NCI-H446 (cell line): ENCODE measurements around the gene EVPL.
A peak's percentile ranks its signal among the peaks of the same experiment; 100 is the strongest.

Experiments
- DNase-seq, 2 experiments: peaks; one replicate each; lab custom pipeline; 2025; lab: John Stamatoyannopoulos, UW

The EVPL gene

DNA sequence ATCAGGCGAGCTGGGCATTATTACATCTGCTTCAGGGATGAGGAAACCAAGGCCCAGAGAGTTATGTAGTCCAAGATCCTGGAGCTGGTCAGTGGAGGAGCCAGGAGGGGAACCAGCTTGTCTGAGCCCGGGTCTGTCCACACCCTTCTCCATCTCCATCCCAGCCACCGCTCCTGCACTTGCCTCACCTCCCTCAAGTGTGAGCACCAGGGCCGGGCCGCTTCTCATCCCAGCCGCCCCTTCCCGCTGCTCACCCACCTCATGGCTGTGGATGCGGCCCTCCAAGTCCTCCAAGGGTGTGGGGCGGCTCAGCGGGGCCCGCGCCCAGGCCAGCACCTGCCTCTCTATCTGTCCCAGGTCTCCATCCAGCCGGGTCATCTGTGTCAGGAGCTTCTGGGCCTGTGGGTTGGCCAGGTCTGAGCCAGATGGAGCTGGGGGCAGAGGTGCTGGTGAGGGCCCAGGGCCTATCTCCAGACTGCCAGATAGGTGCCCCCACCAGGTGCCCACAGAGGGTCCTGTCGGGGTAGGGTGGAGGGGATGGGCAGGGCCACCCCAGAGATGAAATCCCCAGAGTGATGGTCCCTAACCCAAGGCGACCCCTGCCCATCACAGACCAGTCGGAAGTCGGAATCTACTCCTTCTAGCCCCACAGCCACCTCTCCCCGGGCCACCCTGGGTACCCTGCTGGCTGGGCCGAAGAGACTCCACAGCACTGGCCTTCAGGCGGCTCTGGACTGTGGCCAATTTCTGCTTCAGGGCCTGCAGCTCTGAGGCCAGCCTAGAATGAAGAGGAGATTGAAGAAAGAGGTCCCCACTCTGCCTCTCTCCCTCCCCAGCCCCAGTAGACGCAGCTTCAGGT, 9.4 kb downstream of the EVPL start:
- no peak for DNase-seq

- no peak for DNase-seq
These were observed 12.2 kb downstream of the EVPL start for GRCh38 chr17:76014925-76015261.

DNA sequence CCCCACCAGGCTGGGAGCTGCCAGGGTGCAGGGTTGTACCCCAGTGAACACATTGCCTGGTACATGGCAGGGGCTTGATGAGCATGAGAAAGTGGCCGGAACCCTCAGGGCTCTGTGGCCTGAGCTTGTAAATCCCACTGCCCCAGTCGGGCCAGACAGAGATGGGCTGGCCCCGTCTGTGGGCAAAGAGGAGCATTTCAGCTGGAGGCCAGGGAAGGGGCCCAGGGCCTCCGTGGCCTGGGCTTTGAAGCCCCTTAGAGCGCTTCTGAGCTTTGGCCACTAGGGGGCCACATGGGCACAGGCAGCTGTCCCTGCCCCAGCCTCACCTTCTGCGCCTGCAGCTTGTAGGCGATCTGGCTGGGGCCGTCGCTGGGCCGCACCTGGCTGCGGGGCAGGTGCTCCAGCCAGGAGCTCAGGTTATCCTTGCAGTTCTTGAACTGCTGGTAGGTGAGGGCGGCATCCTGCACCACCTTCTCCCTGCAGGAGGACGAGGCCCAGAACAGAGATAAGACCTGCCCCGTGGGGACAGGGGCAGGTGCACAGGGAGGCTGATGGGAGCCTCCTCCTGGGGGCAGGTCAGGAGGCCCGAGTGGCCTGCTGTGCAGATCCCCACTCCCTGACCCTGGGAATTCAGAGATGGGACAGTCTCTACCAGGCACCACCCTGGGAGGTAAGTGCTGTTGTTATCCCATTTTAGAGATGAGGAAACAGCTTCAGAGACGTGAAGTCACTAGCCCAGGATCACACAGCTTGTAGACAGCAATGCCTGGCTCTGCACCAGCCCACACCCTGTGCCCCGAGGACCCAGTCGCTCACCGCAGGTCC, 12.8 kb downstream of the EVPL start:
- DNase-seq, result peak; percentile 53 to 86

DNA sequence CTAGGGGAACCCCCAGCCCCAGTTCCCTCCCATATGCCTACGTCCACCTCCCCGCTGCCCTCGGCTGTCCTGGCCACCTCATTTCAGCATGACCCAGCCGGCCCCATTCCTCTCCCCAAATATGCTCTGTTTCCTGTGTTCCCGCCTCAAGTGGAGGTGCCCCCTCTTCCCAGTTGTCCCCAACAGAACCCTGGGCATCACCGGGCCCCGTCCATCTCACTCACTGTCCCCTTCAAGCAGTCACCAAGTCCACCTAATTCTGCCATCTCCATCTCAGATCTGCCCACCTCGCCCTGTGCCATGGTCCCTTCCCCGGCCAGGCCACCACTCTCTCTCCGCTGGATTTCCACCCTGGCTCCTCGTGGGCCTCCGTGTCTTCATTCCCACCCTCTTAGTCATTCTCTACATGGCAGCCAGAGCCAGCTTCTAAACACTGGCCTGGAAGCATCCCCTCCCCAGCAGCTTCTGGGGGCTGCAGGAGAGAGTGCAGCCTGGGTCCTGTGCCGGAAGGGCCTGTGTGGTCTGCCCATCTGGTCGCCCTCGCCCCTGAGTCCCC, 13.7 kb downstream of the EVPL start:
- no peak for DNase-seq

- no peak for DNase-seq
These were observed 15.2 kb downstream of the EVPL start for GRCh38 chr17:76011951-76012350.

DNA sequence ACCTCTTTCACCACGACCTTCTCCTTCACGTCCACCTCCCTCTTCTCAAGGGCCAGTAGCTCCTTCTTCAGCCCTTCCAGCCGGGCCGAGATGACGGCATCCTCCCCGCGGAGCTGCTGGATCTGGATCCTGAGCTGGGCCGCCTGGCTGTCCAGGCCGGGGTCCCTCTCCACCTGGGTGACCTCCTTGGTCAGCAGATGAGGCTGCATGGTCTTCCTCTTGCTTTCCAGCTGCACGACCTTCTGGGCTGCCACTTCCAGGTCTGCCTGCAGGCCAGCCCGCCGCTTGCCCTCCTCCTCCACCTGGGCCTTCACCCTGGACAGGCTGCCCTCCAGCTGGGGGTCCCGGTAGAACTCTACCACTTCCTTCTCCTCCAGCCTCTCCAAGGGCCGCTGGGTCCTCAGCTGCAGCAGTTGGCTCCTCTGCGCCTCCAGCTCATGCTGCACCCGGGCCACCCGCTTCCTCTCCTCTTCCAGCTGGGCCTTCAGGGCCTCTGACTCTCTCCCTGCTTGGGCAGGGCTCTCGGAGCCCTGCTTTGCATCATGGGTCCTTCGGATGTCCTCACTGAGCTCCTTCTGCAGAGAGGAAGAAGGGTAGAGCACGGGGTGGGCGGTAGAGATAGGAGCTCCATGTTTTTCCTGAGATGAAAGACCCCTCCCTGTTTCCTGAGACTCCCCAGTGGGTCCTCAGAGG, 17.0 kb downstream of the EVPL start:
- no peak for DNase-seq

GRCh38 chr17:76009447-76009846, 17.7 kb downstream of the EVPL start:
- no peak for DNase-seq

GRCh38 chr17:76008630-76009425, 18.3 kb downstream of the EVPL start:
- no peak for DNase-seq

GRCh38 chr17:76008208-76008607, 18.9 kb downstream of the EVPL start:
- DNase-seq, result no peak

- DNase-seq, result no peak
These were observed 19.3 kb downstream of the EVPL start for GRCh38 chr17:76007850-76008165.

GRCh38 chr17:76007131-76007849, 19.8 kb downstream of the EVPL start:
- DNase-seq, result no peak

- DNase-seq, result peak; percentile 65 to 86
These were observed 21.6 kb downstream of the EVPL start for GRCh38 chr17:76005263-76006149.

- DNase-seq, result no peak
These were observed 22.3 kb downstream of the EVPL start for GRCh38 chr17:76004750-76005262.

GRCh38 chr17:76003915-76004314, 23.2 kb downstream of the EVPL start:
- no peak for DNase-seq

DNA sequence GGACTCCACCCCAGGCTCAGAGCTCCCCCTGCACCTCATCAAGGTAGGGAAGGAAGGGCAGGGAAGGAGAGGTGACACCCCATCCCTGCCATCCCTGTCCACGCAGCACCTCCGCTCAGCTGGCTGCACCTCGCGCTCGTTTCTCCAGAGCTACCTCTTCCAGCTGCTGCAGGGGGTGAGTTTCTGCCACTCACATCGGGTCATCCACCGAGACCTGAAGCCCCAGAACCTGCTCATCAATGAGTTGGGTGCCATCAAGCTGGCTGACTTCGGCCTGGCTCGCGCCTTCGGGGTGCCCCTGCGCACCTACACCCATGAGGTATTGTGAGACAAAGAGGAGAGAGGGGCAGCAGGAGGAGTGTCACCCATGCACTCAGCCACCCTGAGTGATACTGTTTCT, 25.0 kb downstream of the EVPL start:
- no peak for DNase-seq

DNA sequence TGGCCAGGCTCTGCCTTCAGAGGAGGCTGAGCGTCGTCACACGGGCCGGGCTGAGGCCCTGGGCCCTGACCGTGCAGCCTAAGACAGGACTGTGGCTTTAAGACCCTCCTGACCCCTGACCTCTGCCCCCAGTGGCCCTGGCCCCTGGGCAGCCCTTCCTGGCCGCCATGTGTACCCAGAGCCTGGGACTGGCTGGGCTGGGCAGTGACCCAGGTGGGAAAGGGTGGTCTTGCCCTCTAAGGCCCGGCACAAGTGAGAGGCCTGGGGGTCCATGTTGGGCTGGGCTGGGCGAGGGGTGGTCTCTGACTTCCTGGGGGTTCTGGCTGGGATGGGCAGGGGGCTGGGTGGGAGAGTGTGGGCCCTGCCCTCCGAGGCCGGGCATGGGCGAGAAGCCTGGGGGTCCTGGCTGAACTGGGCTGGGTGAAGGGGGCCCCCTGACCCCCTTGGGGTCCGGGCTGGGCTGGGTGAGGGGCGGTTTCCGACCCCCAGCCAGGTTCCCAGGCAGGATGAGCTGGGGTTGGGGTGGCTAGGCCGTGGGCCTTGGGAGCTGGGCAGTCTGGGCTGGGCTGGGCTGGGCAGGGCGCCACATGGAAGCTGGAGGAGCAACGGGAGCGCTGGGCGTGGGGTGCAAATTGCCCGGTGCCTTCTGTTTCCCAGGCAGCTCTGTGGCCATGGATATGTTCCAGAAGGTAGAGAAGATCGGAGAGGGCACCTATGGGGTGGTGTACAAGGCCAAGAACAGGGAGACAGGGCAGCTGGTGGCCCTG, 26.2 kb downstream of the EVPL start, which contains the start of gene CDK3:
Gene CDK3 (plus strand): TSS at position 101 of the 767 bp plus-strand sequence. CDS start 571 bp downstream, at position 672.
- DNase-seq, result no peak

GRCh38 chr17:76000016-76000754, 26.9 kb downstream of the EVPL start:
- peak in 1 of 2 experiments; percentile 45 for DNase-seq

- DNase-seq, result no peak
These were observed 28.7 kb downstream of the EVPL start for GRCh38 chr17:75998327-75998795.
